ENCODE results near the gene ATXN7L3. TPM values are rescaled to one million over a fixed set of nuclear protein-coding genes. Genes with fewer than 3 reads are reported as not detected.

ATXN7L3 gene
- total and polyA plus RNA-seq, 10 of the 15 experiments (the other 5 are each of a cell fraction or from before 2014, with no cell fraction given) = 0.71 to 78.7 (median 32.7) TPM

GRCh38 chr17:44199553-44200477 lies at the start of gene ATXN7L3 (continued):
- TF ChIP-seq ZBTB4 (CRISPR knock-in tag; IDR thresholded peaks at IDR 0.05) (no peak), KDM1A (IDR thresholded peaks at IDR 0.05; ENCODE audit: borderline replicate concordance) (no peak), IRF4 (IDR thresholded peaks at IDR 0.05; ENCODE audit: low read depth, low read length) (no peak), ATF2 (IDR thresholded peaks at IDR 0.05; ENCODE audit: low read length) (no peak), SUZ12 (IDR thresholded peaks at IDR 0.05; ENCODE audit: unreplicated experiment) (no peak), PRDM15 (CRISPR knock-in tag; IDR thresholded peaks at IDR 0.05) (no peak), NFYB (IDR thresholded peaks at IDR 0.05; ENCODE audit: insufficient read depth, low read depth, low read length) (peak; percentile 92), KLF5 (IDR thresholded peaks at IDR 0.05; ENCODE audit: partially characterized antibody) (no peak), ZNF207 (IDR thresholded peaks at IDR 0.05; ENCODE audit: borderline replicate concordance) (no peak), POLR2AphosphoS5 (IDR thresholded peaks at IDR 0.05; ENCODE audit: low read length) (no peak), ATF3 (IDR thresholded peaks at IDR 0.05; ENCODE audit: borderline replicate concordance, extremely low read depth, low read depth, low read length) (0 out of 2 replicates have a peak, but pooled peaks have one; percentile 20), BCLAF1 (IDR thresholded peaks at IDR 0.05) (no peak), POLR2A (IDR thresholded peaks at IDR 0.05; ENCODE audit: low read depth, low read length) (peak; percentile 33; the same call in 1 of the 2 replicates), RELB (IDR thresholded peaks at IDR 0.05; ENCODE audit: low read depth) (no peak), BCL11A (IDR thresholded peaks at IDR 0.05; ENCODE audit: low read depth, low read length) (no peak)
